ENCODE data around the gene PTPRN2. TPM values are rescaled to one million over a fixed set of nuclear protein-coding genes. Genes with fewer than 3 reads are reported as not detected.

The PTPRN2 gene
- total and polyA plus RNA-seq, 2 of the 13 experiments (the other 11 are each of a cell fraction or from before 2014, with no cell fraction given) = 2.5 to 24.2 TPM

DNA sequence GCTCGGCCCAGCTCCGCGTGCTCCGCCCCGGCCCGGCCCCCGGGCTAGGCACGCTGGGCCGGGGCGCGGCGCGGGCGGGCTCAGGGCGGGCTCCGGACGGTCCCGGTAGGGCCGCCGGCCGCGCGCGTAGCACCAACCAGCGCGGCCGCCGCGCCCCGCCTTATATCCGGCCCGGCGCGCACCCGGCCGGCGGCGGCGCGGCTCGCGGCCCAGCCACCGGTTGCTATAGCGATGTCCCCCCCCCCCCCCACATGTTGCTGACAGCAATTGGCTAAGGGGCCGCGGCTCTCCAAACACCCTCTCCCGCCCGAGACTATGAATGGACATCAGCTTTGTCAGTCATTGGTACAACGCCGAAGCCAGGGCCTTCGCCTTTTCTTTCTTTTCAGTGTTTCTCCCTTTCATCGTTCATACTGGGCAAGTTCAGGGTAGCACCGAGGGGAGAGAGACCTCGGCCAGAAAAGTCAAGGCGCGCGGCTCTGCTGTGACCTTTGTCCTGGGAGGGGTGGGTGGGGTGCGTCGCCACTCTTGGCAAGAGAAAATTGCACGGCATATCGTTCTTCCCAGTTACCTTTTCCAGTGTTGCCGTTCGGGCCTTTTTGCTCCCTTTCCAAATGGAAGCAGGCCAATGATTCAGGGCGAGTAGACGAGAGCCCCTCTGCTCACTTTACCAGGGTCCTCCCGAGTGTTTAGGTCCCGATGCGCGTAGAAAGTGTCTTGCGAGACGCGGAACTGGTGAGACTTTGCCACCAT is 896.6 kb downstream of the PTPRN2 start (continued):
- TF ChIP-seq, protein P1, sequence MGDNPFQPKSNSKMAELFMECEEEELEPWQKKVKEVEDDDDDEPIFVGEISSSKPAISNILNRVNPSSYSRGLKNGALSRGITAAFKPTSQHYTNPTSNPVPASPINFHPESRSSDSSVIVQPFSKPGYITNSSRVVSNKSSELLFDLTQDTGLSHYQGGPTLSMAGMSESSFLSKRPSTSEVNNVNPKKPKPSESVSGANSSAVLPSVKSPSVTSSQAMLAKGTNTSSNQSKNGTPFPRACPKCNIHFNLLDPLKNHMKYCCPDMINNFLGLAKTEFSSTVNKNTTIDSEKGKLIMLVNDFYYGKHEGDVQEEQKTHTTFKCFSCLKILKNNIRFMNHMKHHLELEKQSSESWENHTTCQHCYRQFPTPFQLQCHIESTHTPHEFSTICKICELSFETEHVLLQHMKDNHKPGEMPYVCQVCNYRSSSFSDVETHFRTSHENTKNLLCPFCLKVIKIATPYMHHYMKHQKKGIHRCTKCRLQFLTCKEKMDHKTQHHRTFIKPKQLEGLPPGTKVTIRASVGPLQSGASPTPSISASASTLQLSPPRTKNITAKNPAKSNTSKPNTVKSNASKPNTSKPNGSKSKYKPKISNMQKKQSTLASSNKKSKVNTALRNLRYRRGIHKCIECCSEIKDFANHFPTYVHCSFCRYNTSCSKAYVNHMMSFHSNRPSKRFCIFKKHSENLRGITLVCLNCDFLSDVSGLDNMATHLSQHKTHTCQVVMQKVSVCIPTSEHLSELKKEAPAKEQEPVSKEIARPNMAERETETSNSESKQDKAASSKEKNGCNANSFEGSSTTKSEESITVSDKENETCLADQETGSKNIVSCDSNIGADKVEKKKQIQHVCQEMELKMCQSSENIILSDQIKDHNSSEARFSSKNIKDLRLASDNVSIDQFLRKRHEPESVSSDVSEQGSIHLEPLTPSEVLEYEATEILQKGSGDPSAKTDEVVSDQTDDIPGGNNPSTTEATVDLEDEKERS (CRISPR knock-in tag; IDR thresholded peaks at IDR 0.05) = no peak
- TF ChIP-seq RARA (CRISPR knock-in tag; IDR thresholded peaks at IDR 0.05) = no peak
- TF ChIP-seq, protein P2, sequence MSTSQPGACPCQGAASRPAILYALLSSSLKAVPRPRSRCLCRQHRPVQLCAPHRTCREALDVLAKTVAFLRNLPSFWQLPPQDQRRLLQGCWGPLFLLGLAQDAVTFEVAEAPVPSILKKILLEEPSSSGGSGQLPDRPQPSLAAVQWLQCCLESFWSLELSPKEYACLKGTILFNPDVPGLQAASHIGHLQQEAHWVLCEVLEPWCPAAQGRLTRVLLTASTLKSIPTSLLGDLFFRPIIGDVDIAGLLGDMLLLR (CRISPR knock-in tag; IDR thresholded peaks at IDR 0.05) = no peak
- peak; percentile 17; the same call in 1 of the 2 replicates for TF ChIP-seq ZFX (CRISPR knock-in tag; IDR thresholded peaks at IDR 0.05; ENCODE audit: low read depth)
- peak; percentile 22; the same call in 1 of the 2 replicates for TF ChIP-seq RFX1 (IDR thresholded peaks at IDR 0.05)

- peaks cover 18% of the 10 kb centered on the region; the same call in 1 of the 2 replicates for H4K20me1 ChIP-seq (ENCODE audit: insufficient read depth, low read length)
- TF ChIP-seq ZNF12 (CRISPR knock-in tag; IDR thresholded peaks at IDR 0.05) (no peak), ELF3 (CRISPR knock-in tag; IDR thresholded peaks at IDR 0.05) (no peak), YEATS4 (CRISPR knock-in tag; IDR thresholded peaks at IDR 0.05; ENCODE audit: borderline replicate concordance) (no peak), HDAC6 (IDR thresholded peaks at IDR 0.05; ENCODE audit: low read depth, low read length) (no peak), ZFP82 (CRISPR knock-in tag; IDR thresholded peaks at IDR 0.05; ENCODE audit: borderline replicate concordance) (no peak), ZNF230 (CRISPR knock-in tag; IDR thresholded peaks at IDR 0.05) (no peak), ZNF704 (CRISPR knock-in tag; IDR thresholded peaks at IDR 0.05; ENCODE audit: borderline replicate concordance) (no peak), DMAP1 (CRISPR knock-in tag; IDR thresholded peaks at IDR 0.05) (no peak), ZNF878 (CRISPR knock-in tag; IDR thresholded peaks at IDR 0.05) (no peak), EZH2 (conservative IDR thresholded peaks at IDR 0.05; ENCODE audit: low read depth, low read length) (no peak), ZMYM4 (CRISPR knock-in tag; IDR thresholded peaks at IDR 0.05) (no peak), ZNF546 (CRISPR knock-in tag; conservative IDR thresholded peaks at IDR 0.05) (no peak), MIER2 (CRISPR knock-in tag; IDR thresholded peaks at IDR 0.05) (no peak), ARID2 (CRISPR knock-in tag; IDR thresholded peaks at IDR 0.05; ENCODE audit: borderline replicate concordance) (no peak)
- WGBS (ENCODE audit: low lambda C conversion rate) = 44% methylated on average over 46 of the region's 70 CpGs
- no peaks in the 10 kb centered on the region for H3K9me3 ChIP-seq (ENCODE audit: low read length)
- ChIA-PET POLR2A (no interaction called here), CTCF (ENCODE audit: low intra/inter-chr PET ratio, low total read pairs) (no interaction called here)
- no peak overlapping the region for H3K9ac ChIP-seq (ENCODE audit: insufficient read depth, low read depth, low read length)
- intact Hi-C loops (cut with micrococcal nuclease; ENCODE audit: unreplicated experiment) = no loop called here
- no peak overlapping the region for H2AFZ ChIP-seq (ENCODE audit: low read length)
- no peak overlapping the region for H3K27ac ChIP-seq (ENCODE audit: extremely low read length, insufficient read depth, low read length)
- H3K27me3 ChIP-seq (ENCODE audit: control insufficient read depth in 1 of 2, insufficient read depth in 2 of 2, low read length in 2 of 2) = peaks cover 9 to 61% of the 10 kb centered on the region in 2 experiments
- peak overlapping the region; percentile 7; the same call in 1 of the 2 replicates for H3K4me2 ChIP-seq (ENCODE audit: low read depth, low read length)
- in situ Hi-C loops (cut with HindIII; ENCODE audit: extremely low pct_ligation_motif_present, low pct_unique_long_range_greater_than_20kb) = no loop called here
- no peaks in the 10 kb centered on the region for H3K79me2 ChIP-seq (ENCODE audit: insufficient read depth, low read length)
- ATAC-seq (no peak), DNase-seq (ENCODE audit: low spot score) (no peak), FAIRE-seq (no peak)
- H3K4me3 ChIP-seq (replicated peaks in 1 of 3; ENCODE audit: insufficient read depth in 1 of 3, low read depth in 2 of 3, low read length in 3 of 3) = no peak overlapping the region
- H3K36me3 ChIP-seq (replicated peaks in 1 of 2; ENCODE audit: control insufficient read depth in 1 of 2, insufficient read depth in 2 of 2, low read length in 2 of 2) = no peaks in the 10 kb centered on the region
- H3K4me1 ChIP-seq (ENCODE audit: insufficient read depth, low read length) = no peaks in the 10 kb centered on the region
- no TSS peak for BruUV-seq (replicated peaks)
These were observed 897.4 kb downstream of the PTPRN2 start for GRCh38 chr7:157690058-157690832.
